ENCODE results near the gene FRG1. TPM values are rescaled to one million over a fixed set of nuclear protein-coding genes. Genes with fewer than 3 reads are reported as not detected.
"Not testable (repeated sequence)": the region's sequence is repeated elsewhere in the genome, so short reads cannot be mapped to it uniquely, and the experiment has no call there.

Gene FRG1
- polyA plus RNA-seq, 1 of the 3 experiments (the other 2 are of a cell fraction) = 12.4 TPM

DNA sequence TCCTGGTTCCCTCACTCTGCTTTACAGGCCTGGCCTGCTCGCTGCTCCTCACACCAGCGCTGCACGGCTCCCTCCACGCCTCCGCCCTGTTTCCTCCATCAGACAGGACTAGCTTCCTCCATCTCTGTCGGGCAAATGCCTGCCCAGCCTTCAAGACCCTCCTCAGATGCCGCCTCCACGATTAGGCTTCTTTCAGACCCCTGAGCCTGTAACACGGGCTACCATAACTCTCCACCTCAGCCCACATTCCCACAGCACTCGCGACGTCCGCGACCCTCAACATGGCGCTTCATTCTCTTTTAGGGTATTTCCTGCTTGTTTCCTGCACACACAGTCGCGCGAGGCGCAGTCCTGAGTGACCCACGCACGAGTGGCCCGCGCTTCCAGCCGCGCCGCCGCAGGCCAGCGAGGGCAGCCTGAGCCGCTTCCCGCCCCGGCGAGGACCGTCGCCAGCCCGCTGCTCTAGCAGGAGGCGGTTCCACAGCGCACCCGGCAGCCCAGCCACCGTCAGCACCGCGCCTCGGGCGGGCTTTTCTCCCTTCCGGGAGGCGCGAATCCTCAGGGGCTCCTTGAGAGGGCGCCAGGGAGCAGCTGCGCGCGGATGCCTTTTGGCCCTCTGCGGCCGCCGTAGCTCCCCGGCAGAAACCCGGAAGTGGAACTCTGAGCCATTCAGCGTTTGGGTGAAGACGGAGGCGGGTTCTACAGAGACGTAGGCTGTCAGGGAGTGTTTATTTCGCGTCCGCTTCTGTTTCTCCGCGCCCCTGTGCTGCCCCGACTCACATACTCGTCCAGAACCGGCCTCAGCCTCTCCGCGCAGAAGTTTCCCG, at the start of gene FRG1 (continued):
- no peak for TF ChIP-seq GATA2 (CRISPR knock-in tag; IDR thresholded peaks at IDR 0.05)
- TF ChIP-seq EP300 (IDR thresholded peaks at IDR 0.05; ENCODE audit: borderline replicate concordance in 1 of 2, low read depth in 1 of 2, low read length in 1 of 2) = peak in 1 of 2 experiments; percentile 60; a peak in 1 of 4 replicates
- TF ChIP-seq JUND (IDR thresholded peaks at IDR 0.05) = no peak
- no peak for TF ChIP-seq FOXJ3 (CRISPR knock-in tag; IDR thresholded peaks at IDR 0.05)
- no peak; the same call in 1 of the 2 replicates for TF ChIP-seq SMC3 (IDR thresholded peaks at IDR 0.05; ENCODE audit: low read depth, low read length)
- TF ChIP-seq CHD2 (IDR thresholded peaks at IDR 0.05; ENCODE audit: low read length, partially characterized antibody) = peak; percentile 93
- TF ChIP-seq, protein P1, sequence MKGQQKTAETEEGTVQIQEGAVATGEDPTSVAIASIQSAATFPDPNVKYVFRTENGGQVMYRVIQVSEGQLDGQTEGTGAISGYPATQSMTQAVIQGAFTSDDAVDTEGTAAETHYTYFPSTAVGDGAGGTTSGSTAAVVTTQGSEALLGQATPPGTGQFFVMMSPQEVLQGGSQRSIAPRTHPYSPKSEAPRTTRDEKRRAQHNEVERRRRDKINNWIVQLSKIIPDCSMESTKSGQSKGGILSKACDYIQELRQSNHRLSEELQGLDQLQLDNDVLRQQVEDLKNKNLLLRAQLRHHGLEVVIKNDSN (IDR thresholded peaks at IDR 0.05; ENCODE audit: borderline replicate concordance, low read depth) = no peak
- TF ChIP-seq RXRA (IDR thresholded peaks at IDR 0.05; ENCODE audit: borderline replicate concordance, low read depth) = no peak
- TF ChIP-seq USF2 (IDR thresholded peaks at IDR 0.05; ENCODE audit: borderline replicate concordance, low read depth, low read length) = no peak
- TF ChIP-seq MXI1 (IDR thresholded peaks at IDR 0.05; ENCODE audit: low read depth, low read length) = peak; percentile 74
- TF ChIP-seq EZH2phosphoT487 (IDR thresholded peaks at IDR 0.05; ENCODE audit: borderline replicate concordance, low read depth) = no peak

DNA sequence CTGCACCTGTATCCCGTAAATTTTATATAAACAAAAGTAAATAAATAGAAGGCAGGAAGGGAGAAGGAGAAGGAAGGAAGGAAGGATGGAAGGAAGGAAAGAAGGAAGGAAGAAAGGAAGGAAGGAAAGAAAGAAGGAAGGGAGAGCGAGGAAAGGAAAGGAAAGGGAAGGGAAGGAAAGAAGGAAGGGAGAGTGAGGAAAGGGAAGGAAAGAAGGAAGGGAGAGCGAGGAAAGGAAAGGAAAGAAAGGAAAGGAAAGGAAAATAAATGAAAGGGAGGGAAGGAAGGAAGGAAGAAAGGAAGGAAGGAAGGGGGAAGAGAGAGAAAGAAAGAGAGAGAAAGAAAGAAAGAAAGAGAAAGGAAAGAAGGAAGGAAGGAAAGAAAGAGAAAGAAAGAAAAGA, 43.0 kb upstream of the FRG1 start:
- 35% methylated on average over 3 of the region's 3 CpGs for WGBS (ENCODE audit: low lambda C conversion rate)

DNA sequence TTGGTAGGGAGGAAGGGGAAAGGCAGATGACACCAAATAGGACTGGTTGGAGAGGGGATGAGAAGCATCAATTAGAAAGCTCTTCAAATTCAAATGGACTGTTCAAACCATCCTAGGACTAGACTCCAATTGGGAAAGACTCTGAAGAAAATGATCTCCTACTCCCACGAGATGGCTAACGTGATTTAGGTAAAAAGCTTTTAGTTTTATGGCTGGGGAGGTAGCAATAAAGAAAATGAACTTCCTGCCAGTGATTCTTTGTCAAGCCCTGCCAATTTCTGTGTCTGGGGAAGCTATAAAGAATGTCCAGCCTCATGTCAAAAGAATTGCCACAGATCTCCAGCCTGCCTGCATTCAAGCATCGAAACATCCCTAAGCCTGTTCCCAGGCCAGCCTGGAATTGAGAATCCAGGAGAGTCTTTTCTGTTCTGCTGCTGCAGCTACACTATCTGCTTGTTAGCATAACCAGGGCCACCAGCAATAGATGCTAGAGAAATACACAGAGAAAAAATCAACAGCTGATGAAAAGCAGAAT, 41.1 kb upstream of the FRG1 start:
- H3K4me1 ChIP-seq (ENCODE audit: control insufficient read depth in 1 of 2, insufficient read depth in 2 of 2, low read depth in 1 of 2, low read length in 1 of 2); H3K36me3 ChIP-seq (replicated peaks in 1 of 2; ENCODE audit: control insufficient read depth in 1 of 2, insufficient read depth in 2 of 2, low read length in 1 of 2); H3K27ac ChIP-seq (ENCODE audit: low read depth in 2 of 2, low read length in 1 of 2); H2AFZ ChIP-seq (ENCODE audit: low read depth); H3K9me3 ChIP-seq; H3K4me3 ChIP-seq (ENCODE audit: low read depth in 2 of 2, low read length in 1 of 2); POLR2A ChIA-PET; H4K20me1 ChIP-seq (ENCODE audit: insufficient read depth); H3K9me2 ChIP-seq; DNase-seq; H3K4me2 ChIP-seq; CTCF ChIA-PET; H3K9ac ChIP-seq; H3K79me2 ChIP-seq (ENCODE audit: insufficient read depth); H3F3A ChIP-seq (replicated peaks; ENCODE audit: insufficient read depth); H3K27me3 ChIP-seq (ENCODE audit: insufficient read depth): not testable (repeated sequence)
- WGBS (ENCODE audit: low lambda C conversion rate) = 19% methylated on average over 3 of the region's 3 CpGs

More for the DNA sequence above, 43.0 kb upstream of the FRG1 start:
- Histone ChIP-seq H3F3A (replicated peaks; ENCODE audit: insufficient read depth) (no peaks in the 10 kb centered on the region), H3K4me2 (no peak overlapping the region), H3K36me3 (replicated peaks in 1 of 2; ENCODE audit: control insufficient read depth in 1 of 2, insufficient read depth in 2 of 2, low read length in 1 of 2) (no peaks in the 10 kb centered on the region), H3K9me2 (no peaks in the 10 kb centered on the region), H3K79me2 (ENCODE audit: insufficient read depth) (no peaks in the 10 kb centered on the region), H3K4me1 (ENCODE audit: control insufficient read depth in 1 of 2, insufficient read depth in 2 of 2, low read depth in 1 of 2, low read length in 1 of 2) (no peaks in the 10 kb centered on the region; a peak in 1 of 4 replicates), H3K9ac (no peak overlapping the region), H3K4me3 (ENCODE audit: low read depth in 2 of 2, low read length in 1 of 2) (no peak overlapping the region), H4K20me1 (ENCODE audit: insufficient read depth) (no peaks in the 10 kb centered on the region), H3K27me3 (ENCODE audit: insufficient read depth) (no peaks in the 10 kb centered on the region), H3K27ac (ENCODE audit: low read depth in 2 of 2, low read length in 1 of 2) (no peak overlapping the region), H3K9me3 (no peaks in the 10 kb centered on the region), H2AFZ (ENCODE audit: low read depth) (no peak overlapping the region)
- TF ChIP-seq ZBTB33 (IDR thresholded peaks at IDR 0.05; ENCODE audit: borderline replicate concordance, low read depth) = no peak
- CTCF ChIA-PET = no interaction called here
- no peak for DNase-seq
- POLR2A ChIA-PET = no interaction called here

All from SK-N-SH (cell line).